Measurements from ENCODE around the gene DNAJC7. TPM values are rescaled to one million over a fixed set of nuclear protein-coding genes. Genes with fewer than 3 reads are reported as not detected.
A peak's percentile ranks its signal among the peaks of the same experiment; 100 is the strongest.

DNAJC7 gene
- total and polyA plus RNA-seq, 9 of the 15 experiments (the other 6 are each of a cell fraction or from before 2014, with no cell fraction given), result 85.8 to 262 (median 157) TPM

GRCh38 chr17:41937970-41938954, 79.0 kb downstream of the DNAJC7 start (continued):
- TF ChIP-seq ZBTB11 (CRISPR knock-in tag; IDR thresholded peaks at IDR 0.05), result peak in 1 of 3 experiments; percentile 73; a peak in 2 of 6 replicates
- TF ChIP-seq ZNF785 (CRISPR knock-in tag; IDR thresholded peaks at IDR 0.05), result no peak

- in situ Hi-C loops (cut with MboI), result no loop called here
- H3K27ac ChIP-seq (ENCODE audit: extremely low read depth, low read depth, low read length), result no peak overlapping the region
- no peaks in the 10 kb centered on the region for H3K79me2 ChIP-seq (ENCODE audit: control insufficient read depth, insufficient read depth, low read length)
- no TSS peak for BruUV-seq (replicated peaks)
- no peaks in the 10 kb centered on the region for H3K27me3 ChIP-seq (ENCODE audit: control insufficient read depth in 2 of 2, insufficient read depth in 2 of 2, low read length in 2 of 2)
- no peak overlapping the region for H2AFZ ChIP-seq (ENCODE audit: low read depth, low read length)
- no peak overlapping the region for H3K4me2 ChIP-seq (ENCODE audit: insufficient read depth, low read length)
- H3K9ac ChIP-seq (ENCODE audit: insufficient read depth in 1 of 2, low read depth in 2 of 2, low read length in 2 of 2), result no peak overlapping the region
- ATAC-seq (no peak), DNase-seq (ENCODE audit: extremely low read depth in 1 of 4, low spot score in 3 of 4) (no peak), FAIRE-seq (no peak)
- no peak overlapping the region for H3K4me3 ChIP-seq
- H3K9me3 ChIP-seq (replicated peaks; ENCODE audit: control insufficient read depth, insufficient read depth, low read depth, low read length), result no peaks in the 10 kb centered on the region
- H3K4me1 ChIP-seq (replicated peaks in 1 of 2; ENCODE audit: control insufficient read depth in 2 of 2, insufficient read depth in 2 of 2, low read length in 2 of 2), result peaks cover 39 to 45% of the 10 kb centered on the region in 2 experiments
- intact Hi-C loops (cut with micrococcal nuclease), result no loop called here
- H3K36me3 ChIP-seq (ENCODE audit: control insufficient read depth, insufficient read depth, low read length), result no peaks in the 10 kb centered on the region
- CTCF ChIA-PET (ENCODE audit: low intra/inter-chr PET ratio), result no interaction called here
- POLR2A ChIA-PET, result interaction anchor here (0.6 to 2.1 kb wide), 5 partner anchors 21 to 313 kb away, joined by 3 to 9 read pairs (median 3); partner anchors contain the start of gene CNP
- 79% methylated on average over 6 of the region's 6 CpGs for WGBS (ENCODE audit: insufficient coverage, low coverage, missing lambda C conversion rate)
- no peaks in the 10 kb centered on the region for H3K9me1 ChIP-seq (ENCODE audit: control insufficient read depth, insufficient read depth, low read length)
- H4K20me1 ChIP-seq (replicated peaks; ENCODE audit: control insufficient read depth, insufficient read depth, low read length), result no peaks in the 10 kb centered on the region
- no peak for TF ChIP-seq CREB5 (CRISPR knock-in tag; IDR thresholded peaks at IDR 0.05)
- TF ChIP-seq HNRNPL (IDR thresholded peaks at IDR 0.05; ENCODE audit: low read depth, low read length), result no peak
- TF ChIP-seq ZNF280A (IDR thresholded peaks at IDR 0.05; ENCODE audit: low read depth, partially characterized antibody), result no peak
- TF ChIP-seq TAL1 (IDR thresholded peaks at IDR 0.05), result no peak
- TF ChIP-seq FOXO4 (CRISPR knock-in tag; IDR thresholded peaks at IDR 0.05), result no peak
- no peak for TF ChIP-seq BMI1 (IDR thresholded peaks at IDR 0.05; ENCODE audit: low read length)
- no peak for TF ChIP-seq RFX7 (CRISPR knock-in tag; IDR thresholded peaks at IDR 0.05)
- TF ChIP-seq CREBBP (IDR thresholded peaks at IDR 0.05; ENCODE audit: low read depth, low read length), result no peak
Observed at GRCh38 chr17:41935641-41936040, 81.6 kb downstream of the DNAJC7 start.
